Dermis microvascular lymphatic vessel endothelial cell (primary cell): ENCODE results near the gene SSPN. TPM values are rescaled to one million over a fixed set of nuclear protein-coding genes. Genes with fewer than 3 reads are reported as not detected.

Experiments
- DNase-seq, 2 donors: peaks; one replicate each; pipeline versions ENCODE4 v3.0.0 to v3.0.0-alpha.2; 2010; ENCODE audit warnings: low read depth in 2 of 2
- total RNA-seq: library from RNA; depleted of rRNA; stranded (reverse); fragments of >200 nt; gene quantifications from 2 replicates; pipeline ENCODE4 v1.2.1, GENCODE V29; 2014

The SSPN gene
- total RNA-seq, 1 donor from 2014 or later: 0.39 TPM

DNA sequence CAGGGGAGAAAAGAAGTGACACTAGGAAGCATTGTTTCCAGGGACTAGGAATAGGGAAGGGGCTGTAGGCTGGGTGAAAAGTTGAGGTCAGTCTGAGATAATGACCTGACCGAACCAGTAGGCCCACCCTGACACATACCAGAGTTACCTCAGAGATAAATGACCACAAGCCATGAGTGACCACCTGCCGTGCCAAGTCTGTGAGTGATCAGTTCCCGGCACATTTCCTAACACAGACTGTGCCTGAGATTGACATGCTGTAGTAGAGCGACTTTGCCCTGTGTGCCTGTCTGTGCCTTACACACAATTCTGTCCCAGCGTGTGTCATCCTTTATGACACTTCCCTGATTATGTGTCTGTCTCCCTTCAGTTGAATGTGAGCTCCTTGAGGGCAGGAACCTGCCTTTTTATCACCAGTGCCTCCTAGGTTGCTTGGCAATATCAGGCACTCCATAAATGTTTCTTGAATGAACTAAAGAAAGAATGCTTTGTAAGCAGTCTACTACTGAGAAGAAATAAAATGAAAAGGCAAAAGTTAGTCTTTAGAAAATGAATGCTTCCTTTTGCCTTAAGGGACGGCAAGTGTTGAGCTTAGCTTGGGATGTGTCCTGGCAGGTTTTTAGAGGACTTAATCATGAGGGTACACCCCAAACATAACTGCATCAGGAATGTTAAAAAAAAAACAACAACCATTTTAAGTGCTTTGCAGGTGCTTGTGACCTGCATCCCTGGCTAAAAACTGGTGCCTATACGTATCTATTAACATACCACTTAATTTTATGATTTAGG is 9.6 kb upstream of the SSPN start:
- DNase-seq: no peak

DNA sequence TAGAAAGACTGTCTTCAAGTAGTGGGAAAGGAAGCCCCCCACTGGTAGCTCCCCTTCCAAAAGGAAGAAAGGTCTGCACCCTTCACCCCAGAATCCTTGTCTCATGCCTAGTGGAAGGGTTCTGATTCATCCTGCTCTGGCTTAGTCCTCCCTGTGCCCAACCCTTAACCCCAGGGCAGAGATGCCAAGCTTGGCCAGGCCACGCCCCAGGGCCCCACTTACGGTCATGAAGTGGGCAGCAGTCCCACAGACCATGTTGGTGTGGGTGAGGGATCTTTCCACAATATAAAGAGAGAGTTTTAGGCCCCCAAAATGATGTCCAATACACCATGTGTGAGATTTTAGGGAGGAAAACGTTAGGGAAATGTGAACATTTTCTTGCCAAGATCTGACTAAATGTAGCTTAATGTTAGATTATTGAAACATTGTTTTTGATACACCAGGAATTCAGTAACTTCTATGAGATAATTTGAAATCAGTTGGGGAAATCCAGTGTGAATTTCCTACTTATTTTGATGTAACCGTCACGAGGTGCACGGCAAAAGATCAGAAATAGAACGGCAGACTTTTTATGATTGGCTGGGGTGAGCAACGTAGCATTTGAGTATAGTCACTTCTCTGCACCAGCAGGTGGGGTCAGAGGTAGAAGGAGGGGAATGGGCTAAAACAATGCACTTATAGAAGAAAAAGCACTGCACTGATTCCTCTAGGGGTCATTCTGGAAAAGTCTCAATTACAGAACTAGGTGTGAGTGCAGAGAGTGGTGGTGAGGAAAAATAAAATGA is 8.2 kb upstream of the SSPN start:
- peak in 1 of 2 donors; percentile 3 for DNase-seq

DNA sequence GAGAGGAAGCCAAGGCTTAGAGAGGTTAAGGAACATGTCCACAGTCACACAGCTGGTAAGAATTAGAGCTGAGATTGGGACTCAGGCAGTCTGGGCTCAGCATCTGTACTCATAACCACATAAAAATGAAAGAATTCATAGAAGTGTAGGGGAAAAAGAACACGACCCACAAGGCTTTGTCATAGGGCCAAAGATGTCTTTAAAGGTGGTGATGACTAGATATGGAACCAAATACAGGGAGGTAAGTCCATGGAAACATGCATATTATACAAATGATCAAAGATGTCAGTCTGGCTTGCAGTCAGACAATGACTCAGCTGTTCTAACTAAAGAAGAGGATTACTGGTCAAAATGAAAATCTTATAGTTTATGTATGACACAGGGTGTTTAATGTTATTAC is 7.2 kb upstream of the SSPN start:
- no peak for DNase-seq

DNA sequence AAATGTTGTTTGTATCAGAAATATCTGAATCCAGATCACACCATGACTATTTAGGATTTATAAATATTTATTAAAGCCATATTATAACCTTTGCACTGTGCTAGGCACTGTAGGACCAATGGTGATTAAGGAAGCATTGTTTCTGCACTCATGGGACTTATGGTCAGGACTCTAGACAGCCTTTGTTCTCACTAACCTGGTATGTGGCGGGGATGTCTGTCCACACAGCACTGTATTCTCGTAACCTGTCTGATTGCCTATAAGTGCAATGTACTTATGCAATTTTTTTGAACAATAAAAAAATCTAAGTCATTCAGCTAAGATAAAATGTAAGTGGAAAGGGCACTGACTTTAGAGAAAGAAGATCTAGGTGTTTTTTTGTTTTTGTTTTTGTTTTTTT is 6.7 kb upstream of the SSPN start:
- no peak for DNase-seq

DNA sequence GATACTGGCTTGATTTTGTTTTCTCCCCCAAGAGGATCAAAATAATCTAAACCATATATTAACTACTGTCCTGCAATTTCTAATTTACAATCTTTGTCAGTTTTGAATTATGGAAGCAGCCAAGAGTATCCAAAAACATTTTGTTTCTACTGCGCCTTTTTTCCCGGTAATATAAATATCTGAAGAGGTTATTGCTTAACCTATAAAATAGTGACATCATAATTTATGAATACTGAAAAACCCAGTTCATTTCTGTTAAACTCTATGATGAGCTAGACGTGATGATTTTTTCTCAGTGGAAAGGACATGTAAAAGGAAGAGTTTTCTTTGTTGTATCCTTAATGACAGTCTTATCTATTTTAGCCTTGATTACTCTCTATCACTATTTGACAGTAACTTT is 3.2 kb upstream of the SSPN start:
- DNase-seq: no peak

DNA sequence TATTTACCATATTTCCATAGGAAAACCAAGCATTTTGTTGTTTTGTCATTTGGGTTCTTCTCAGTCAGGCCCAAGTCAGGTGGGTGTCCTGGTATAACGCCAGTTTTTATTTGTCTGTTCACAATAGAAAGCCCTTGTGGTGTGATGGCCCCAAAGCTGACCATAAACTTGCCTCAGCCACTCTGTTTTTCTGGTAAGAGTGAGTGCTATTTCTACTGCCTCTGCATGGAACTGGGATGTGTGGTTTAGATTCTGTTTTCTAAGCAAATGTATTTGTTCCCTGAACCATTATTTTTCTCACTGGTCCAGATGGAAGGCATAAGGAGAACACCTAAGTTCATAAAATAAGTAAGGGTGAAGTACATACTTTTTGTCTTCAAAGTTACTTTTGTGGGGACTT is 1.8 kb upstream of the SSPN start:
- no peak for DNase-seq

DNA sequence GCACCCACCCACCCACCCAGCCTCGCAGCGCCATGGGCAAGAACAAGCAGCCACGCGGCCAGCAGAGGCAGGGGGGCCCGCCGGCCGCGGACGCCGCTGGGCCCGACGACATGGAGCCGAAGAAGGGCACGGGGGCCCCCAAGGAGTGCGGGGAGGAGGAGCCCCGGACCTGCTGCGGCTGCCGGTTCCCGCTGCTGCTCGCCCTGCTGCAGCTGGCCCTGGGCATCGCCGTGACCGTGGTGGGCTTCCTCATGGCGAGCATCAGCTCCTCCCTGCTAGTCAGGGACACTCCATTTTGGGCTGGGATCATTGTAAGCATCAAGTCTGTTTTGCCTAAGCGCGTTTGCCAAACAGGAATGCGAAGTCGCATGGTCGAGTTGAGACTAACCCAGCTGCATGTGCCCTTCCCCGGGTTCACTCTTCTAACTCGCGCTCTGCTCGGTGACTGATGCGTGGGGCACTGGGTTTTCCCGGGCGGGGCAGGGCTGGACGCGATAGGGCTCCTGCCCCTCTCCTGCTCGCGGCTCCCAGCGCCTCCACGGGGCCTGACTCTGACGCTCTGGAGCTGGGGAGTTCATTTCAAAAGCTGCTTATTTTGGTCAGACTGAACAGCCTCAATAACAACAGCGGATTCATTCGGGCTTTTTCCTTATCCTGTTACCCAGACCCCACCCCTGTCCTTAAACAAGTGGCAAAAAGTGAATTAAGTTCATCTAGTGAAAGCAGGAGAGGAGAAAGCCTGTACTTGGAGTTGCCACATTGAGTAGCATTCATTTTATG is 458 bp downstream of the SSPN start:
- DNase-seq: peak in 1 of 2 donors; percentile 36

DNA sequence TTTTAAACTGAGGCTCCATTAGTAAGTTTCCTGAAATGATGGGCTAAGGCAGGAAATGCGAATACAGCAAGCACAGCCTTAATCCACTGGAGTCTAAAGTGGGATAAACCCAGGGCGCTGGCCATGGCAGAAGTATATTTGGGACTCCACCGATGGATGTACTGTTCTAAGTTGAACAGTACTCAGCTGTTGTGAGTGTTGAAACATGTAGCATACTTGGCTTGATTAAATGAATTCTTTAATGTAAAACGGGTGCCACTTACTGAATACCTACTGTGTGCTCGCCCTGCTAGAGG is 996 bp downstream of the SSPN start:
- peak in 1 of 2 donors; percentile 1 for DNase-seq

DNA sequence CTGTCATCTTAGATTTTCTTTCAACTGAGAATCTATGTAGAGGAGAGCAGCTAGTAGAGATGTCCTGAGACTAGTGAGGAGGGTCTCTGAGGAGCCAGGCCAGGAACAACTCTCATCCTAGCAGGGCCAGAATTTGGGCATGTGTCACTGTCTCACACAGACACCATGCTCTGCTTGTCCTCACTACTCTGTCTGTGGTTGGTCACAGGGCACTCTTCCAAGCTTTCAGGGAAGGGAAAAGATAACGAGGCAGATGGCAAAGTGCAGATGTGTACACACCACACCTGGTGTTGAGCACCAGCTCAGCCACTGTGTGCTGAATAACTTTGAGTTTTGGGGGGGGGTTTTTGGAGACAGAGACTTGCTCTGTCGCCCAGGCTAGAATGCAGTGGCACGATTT is 2.5 kb downstream of the SSPN start:
- no peak for DNase-seq

DNA sequence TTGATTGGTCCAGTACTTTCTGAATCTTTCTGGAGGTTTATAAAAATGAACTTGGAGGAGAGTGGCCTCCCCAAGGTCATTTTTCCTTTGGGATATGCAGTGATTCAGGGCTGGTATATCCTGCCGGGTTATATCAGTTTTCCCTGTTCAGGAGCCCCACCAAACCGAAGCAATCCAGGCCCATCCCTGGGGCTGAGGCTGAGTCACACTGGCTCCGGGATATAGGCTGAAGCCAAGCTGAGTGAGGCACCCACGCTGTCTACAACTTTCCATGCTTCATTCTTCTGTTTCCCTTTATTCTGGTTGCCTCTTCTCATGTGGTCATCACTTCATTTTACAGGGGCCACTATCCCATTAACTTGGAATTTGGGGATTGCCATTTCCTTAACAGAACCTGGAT is 3.4 kb downstream of the SSPN start:
- no peak for DNase-seq

DNA sequence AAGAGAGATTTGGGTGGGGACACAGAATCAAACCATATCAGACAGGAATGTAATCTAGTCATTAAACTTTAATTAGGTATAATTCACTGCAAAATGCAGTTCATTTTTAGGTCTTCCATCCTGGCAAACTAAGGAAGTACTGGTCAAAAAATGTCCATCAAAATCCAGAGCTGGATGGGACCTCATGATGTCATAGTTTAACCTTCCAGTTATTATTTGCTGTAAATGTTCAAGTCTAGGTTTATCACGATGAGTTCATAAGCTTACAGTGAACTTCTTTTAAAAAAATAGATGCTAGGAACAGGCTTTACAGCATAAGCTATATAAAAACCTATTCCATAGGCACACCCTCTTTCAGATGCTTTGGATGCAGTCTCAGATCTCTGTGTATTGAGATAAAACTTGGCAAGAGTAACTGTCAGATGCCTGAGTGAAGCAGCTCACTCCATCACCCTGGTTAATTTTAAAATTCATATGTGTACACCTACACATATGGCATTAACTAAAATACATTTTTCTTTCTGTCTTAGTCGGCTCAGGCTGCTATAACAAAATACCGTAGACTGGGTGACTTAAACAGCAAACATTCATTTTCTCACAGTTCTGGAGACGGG is 7.9 kb downstream of the SSPN start:
- no peak for DNase-seq

DNA sequence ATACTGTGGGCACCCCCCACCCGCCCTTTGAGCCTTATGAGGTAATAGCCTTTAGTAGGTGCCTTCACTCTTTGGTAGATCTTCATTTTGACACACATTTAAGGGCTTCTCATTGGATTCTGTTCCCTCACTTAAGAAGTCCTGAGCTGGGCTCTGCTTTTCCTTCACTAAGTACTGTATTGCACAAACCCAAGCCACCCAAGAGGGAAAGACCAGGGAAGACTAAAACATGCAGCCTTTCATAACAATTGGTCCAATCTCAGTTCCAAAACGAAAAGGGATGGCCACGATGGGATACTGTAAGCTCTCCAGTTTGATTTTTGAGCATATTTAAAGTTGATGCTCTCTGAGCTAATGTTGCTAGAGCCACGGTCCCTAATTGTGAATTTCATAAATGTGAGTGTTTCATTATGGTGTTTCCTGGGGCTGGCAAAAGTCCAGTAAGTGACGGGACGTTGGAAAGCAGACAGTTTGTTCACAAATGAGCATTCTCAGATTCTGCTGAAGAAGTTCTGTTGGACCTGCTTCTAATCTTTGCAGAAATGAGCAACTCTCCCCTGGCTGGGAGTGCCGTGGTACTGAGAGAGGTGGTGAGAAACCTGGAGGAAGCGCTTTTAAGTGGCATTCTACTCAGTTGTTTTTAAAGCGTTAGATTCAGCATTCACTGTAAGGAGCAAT is 9.4 kb downstream of the SSPN start:
- no peak for DNase-seq

DNA sequence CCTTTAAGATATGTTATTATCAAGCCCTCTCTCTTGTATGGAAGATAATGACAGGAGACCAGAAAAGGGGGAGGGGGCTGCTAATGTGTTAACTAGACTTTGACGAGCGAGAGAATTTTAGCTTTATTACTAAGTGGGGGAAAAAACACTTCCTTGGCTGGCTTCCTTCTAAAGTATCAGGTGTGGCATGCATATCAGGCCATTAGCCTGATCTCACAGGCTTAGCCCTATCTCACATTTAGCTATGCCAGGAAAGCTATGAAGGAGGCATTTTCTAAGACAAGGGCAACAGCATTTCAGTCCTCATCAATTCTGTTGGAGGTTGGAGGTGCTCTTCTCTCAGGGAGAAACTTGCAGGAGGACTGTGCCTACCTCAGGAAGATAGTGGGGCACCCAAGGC is 9.9 kb downstream of the SSPN start:
- no peak for DNase-seq

DNA sequence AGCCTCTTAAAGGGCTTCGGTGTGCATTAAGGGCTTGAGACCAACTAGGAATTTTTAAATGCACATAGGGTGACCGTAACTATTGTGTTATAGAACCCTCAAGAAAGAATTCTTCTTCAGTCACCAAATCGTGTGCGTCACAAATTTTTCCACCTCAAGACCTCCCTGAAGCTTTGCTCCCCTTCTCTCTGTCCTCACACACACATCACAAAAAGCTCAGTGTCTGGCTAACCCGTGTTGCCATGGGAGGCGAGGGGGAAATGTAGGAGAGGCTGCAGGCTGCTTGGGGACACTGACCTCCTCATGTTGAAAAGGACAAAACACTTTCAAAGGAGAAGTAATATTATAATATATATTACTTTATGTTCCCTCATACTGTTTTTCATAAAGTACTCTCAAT is 10.6 kb downstream of the SSPN start:
- no peak for DNase-seq

DNA sequence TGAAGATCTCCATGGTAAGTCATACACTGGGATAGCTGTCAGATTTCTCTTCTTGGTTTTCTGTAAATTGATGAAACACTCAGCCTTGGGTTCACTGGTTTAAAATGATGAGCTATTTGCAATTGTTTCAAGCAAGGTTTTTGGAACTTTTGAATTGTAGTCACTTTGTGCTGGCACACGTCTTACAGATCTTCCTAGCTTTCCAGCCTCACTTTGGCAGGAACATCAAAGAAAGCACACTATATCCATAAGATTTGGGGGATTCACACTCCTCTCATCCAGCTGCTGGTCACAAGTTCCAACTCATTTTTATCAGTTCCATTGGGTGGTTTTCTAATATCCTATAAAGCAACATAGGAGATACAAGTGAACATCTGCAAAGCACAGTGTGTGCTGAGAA is 16.0 kb downstream of the SSPN start:
- DNase-seq: no peak

DNA sequence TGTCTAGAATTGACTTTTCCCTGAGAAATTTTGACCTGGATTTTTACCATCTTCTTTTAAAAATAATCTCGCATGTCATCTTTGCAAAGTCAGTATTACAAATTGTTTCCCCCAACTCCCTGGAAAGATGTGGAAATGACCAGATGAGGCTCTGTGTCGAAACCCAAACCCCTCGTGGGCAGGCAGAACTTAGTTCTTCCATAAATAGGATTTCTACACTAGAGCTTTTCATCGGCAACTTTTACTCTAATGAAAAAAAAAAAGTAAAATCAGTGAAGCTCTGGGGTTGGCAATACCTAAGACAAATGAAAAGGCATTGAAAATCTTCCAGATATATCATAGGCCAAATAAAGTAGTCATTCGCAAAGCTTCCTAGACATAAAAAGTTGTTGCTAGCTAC is 17.0 kb downstream of the SSPN start:
- no peak for DNase-seq

DNA sequence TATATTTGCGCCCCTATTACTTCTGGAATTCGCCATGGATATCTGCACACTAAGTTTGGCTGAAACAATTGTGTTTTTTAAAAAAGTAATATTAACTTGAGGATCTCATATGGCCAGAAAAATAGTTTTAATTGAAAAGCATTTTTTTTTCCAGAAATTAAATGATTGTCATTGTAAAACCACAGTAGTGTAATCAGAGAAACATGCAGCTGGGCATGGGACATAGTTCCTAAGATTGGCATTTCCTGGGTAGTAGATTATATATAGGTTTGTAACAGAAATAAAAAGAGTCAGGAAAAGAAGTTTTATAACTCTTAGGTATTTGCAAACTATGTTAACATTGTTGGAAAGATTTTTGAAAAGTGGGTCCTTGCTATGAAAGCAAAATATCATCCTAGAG is 17.6 kb downstream of the SSPN start:
- DNase-seq: no peak

DNA sequence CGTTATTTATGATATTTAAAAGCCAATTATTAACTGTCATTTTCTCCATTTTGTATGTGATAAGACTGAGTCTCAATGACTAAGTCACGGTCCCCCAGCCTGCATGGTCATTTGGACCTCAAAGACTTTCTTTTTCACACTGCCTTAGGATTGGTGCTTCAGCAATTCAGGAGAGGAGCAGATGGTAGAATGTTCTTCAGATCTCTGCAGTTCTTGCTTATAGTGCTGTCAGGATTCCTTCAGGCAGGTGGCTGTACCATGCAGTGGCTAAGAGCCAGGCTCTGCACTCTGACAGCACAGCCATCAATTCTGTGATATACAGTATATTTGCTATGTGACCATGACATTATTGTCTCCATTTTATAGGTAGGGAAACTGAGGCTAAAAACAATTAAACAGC is 18.7 kb downstream of the SSPN start:
- DNase-seq: no peak

DNA sequence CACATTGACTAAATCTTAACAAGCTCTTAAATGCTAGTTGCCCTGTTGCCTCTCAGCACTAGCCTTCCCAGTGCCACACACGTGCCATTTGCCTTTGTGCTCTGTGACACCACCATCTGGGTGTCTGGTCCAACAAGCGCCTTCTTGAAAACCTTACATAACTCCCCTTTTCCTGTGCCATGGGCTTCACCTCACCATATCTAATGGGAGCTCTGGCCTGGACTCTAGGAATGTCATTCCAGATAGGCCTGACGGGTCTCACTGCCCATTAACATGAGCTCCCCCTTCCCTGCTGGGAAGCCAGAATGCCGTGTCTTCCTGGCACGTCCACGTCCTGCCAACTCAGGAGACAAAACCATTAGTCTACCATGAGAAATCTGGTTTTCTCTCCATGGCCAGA is 24.4 kb downstream of the SSPN start:
- DNase-seq: no peak

DNA sequence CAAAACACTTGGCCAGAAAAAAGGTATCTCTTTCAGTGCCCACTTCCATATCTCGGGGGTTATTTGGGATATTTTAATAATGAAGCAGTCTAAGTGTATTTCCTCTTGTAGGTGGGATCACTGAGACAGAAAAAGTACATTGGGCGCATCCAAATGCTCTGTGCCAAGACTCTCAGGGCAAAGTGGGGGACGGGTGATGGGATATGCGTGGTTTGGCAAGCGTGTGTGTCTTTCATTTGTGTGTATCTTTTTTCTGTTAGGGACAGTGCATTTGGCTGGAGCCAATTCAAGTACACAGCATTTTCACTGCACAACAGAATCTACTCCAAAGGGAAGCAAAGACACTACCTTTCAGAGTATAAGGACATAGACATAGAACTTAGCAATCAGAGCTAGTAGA is 29.3 kb downstream of the SSPN start:
- DNase-seq: no peak

DNA sequence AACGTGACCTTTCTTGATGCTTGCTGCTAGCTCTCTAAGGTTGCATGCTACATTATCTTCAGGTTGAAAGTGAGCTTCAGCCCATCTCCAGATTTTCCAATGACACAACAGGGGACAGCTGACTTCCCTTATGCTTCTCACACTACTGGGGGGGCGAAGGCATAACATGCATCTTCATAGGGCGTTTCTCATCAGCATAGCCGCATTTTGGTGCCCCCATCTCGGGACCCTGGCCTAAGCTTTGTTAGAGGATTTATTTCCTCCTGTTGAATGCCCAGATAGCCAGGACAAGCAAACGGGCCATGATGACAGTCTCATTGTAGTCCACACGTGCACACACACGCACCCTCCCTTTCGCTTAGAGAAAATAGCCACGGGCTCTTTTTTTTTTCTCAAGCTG is 30.7 kb downstream of the SSPN start:
- DNase-seq: no peak
